Dendritic cell treated with granulocyte-macrophage colony-stimulating factor and Interleukin-4, amounts not matched to agents 40 ng/mL and 50 ng/mL, for 4 days (primary cell): ENCODE measurements around the gene PPARGC1A.

Source experiments
- H3K27ac Mint-ChIP-seq: one replicate; pipeline ENCODE4 v1.8.0; 2022; ENCODE audit warnings: mild to moderate bottlenecking, mixed read lengths
- H3K27me3 Mint-ChIP-seq: one replicate; pipeline ENCODE4 v1.8.0; 2022; ENCODE audit warnings: mild to moderate bottlenecking, mixed read lengths
- H3K36me3 Mint-ChIP-seq: one replicate; pipeline ENCODE4 v1.8.0; 2022; ENCODE audit warnings: low read depth, mixed read lengths
- H3K4me1 Mint-ChIP-seq: one replicate; pipeline ENCODE4 v1.8.0; 2022; ENCODE audit warnings: low read depth, mixed read lengths
- H3K4me3 Mint-ChIP-seq: one replicate; pipeline ENCODE4 v1.8.0; 2022; ENCODE audit warnings: mild to moderate bottlenecking, moderate library complexity, mixed read lengths
- H3K9me3 Mint-ChIP-seq: one replicate; pipeline ENCODE4 v1.8.0; 2022; ENCODE audit warnings: mixed read lengths
- intact Hi-C: fragments of 100-400 bp; cut with micrococcal nuclease; formaldehyde crosslinking; loops from one replicate; pipeline ENCODE4 v1.15.0; 2022

Gene PPARGC1A

GRCh38 chr4:23818097-23818885 lies 71.6 kb downstream of the PPARGC1A start:
- H3K4me1 Mint-ChIP-seq, result no peaks in the 10 kb centered on the region
- no peak overlapping the region for H3K4me3 Mint-ChIP-seq
- peaks cover 24% of the 10 kb centered on the region for H3K9me3 Mint-ChIP-seq
- no peaks in the 10 kb centered on the region for H3K27me3 Mint-ChIP-seq
- intact Hi-C loops, result no loop called here
- no peaks in the 10 kb centered on the region for H3K36me3 Mint-ChIP-seq
- no peak overlapping the region for H3K27ac Mint-ChIP-seq

DNA sequence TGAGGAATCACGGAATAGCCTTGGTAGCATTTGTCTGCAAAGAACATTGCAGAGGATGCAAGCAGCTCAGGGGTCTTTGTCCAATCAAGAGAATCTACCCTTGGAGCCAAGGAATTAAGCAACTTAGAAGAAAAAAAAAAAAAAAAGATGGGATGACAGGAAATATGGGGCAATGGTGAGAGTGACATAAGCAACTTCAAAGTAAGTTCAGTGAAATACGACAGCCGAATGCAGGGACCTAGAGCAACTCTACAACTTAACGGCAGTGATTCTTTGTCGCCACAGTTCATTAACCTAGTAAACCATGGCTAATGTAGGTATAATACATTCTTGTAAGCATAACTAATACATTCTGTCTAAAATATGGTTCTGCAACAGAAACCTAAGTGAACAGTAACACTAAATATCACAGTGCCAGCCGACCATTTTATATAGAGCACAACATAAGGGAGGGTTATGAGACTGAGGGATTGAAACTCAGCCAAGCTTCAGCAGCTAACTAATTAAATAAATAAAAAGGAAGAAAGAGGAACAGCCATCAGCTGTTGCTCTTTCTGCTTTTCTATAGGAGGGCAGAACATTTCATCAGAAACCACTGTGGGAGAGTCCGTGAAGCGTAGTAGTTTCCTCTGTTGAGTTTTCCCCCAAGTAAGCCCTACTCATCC lies 74.7 kb downstream of the PPARGC1A start:
- Mint-ChIP-seq H3K36me3 (no peaks in the 10 kb centered on the region), H3K4me3 (no peak overlapping the region), H3K4me1 (no peaks in the 10 kb centered on the region), H3K27ac (no peak overlapping the region), H3K9me3 (peaks cover 41% of the 10 kb centered on the region), H3K27me3 (no peaks in the 10 kb centered on the region)
- intact Hi-C loops, result no loop called here

DNA sequence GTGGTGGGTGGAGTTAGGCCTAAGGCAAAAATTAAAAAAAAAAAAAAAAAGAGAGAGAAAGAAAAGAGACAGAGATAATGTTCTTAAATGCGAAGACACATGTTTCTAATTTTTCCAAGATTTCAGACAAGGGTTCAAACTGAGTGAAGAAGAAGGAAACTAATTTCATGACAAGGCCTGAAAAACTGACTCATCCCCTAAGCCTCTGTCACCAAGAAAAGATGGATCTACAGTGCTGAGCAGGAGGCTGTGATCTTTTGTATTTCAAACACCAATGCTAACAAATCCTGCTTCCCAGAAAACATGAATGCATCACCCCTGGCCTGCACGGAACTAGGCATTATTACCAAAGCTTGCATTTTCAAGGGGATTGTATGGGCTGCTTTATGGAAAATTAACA lies 75.3 kb downstream of the PPARGC1A start:
- intact Hi-C loops, result no loop called here
- peaks cover 41% of the 10 kb centered on the region for H3K9me3 Mint-ChIP-seq
- H3K4me1 Mint-ChIP-seq, result no peaks in the 10 kb centered on the region
- H3K4me3 Mint-ChIP-seq, result no peak overlapping the region
- H3K27ac Mint-ChIP-seq, result no peak overlapping the region
- H3K36me3 Mint-ChIP-seq, result no peaks in the 10 kb centered on the region
- H3K27me3 Mint-ChIP-seq, result no peaks in the 10 kb centered on the region

DNA sequence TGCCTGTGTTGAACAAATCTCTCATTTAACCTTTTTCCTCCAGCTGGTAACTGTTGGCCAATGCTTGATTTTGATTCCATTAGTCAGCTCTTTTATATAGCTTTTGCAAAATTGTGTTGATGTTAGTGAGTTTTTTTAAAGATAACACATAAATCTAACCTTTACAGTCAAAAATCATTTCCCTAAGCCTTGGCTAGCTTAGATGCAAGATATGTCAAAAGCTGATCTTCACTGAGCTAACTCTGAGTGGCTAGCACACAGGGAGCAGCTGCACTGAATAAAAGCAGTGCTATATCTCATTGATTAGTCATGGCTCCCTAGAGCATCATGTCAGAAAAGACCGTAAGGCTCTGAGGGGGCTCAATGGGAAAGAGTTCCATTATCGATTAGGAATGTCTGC lies 78.7 kb downstream of the PPARGC1A start:
- Mint-ChIP-seq H3K9me3 (peaks cover 41% of the 10 kb centered on the region), H3K4me3 (no peak overlapping the region), H3K27ac (no peak overlapping the region), H3K36me3 (no peaks in the 10 kb centered on the region), H3K4me1 (no peaks in the 10 kb centered on the region), H3K27me3 (no peaks in the 10 kb centered on the region)
- intact Hi-C loops, result no loop called here

DNA sequence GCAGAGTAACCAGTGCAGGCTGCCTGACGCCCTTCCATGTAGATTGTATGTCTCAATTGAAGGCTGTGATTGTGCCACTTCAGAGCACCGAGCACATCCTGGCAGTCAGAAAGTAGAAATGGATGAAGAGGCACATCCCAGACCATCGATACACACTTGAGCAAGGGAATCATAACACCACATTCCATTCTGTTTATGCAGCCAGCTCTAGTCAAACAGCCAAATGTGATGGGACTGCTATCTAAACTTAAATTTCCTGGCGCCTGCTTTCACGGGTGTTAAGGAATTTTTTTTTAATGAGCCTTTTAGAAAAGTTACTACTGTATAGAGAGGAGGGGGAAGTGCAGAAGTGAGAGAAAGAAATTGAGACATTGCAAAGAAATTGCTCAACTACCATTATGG lies 84.4 kb downstream of the PPARGC1A start:
- H3K27me3 Mint-ChIP-seq, result no peaks in the 10 kb centered on the region
- H3K27ac Mint-ChIP-seq, result no peak overlapping the region
- intact Hi-C loops, result no loop called here
- no peaks in the 10 kb centered on the region for H3K4me1 Mint-ChIP-seq
- no peaks in the 10 kb centered on the region for H3K36me3 Mint-ChIP-seq
- no peaks in the 10 kb centered on the region for H3K9me3 Mint-ChIP-seq
- no peak overlapping the region for H3K4me3 Mint-ChIP-seq

DNA sequence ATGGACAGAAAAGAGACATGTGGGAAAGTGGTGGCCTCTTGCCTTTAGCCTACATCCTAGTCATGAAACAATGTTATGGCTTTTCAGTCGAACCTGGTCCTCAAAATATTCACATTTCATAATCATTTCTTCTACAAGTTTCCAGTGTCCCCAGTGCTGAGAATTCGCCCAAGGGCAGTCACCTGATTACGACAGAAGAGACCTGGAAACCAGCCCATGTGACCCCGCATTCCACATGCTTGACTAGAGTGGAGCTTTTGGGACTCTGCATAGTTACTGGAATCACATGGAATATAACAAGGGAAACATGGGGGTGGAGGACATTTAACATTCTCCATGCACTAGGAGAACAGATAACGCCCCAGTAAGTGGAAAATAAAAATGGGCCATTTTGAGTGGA lies 100.1 kb downstream of the PPARGC1A start:
- Mint-ChIP-seq H3K9me3 (no peaks in the 10 kb centered on the region), H3K4me3 (no peak overlapping the region), H3K27me3 (no peaks in the 10 kb centered on the region), H3K4me1 (no peaks in the 10 kb centered on the region), H3K36me3 (no peaks in the 10 kb centered on the region), H3K27ac (no peak overlapping the region)
- intact Hi-C loops, result no loop called here

DNA sequence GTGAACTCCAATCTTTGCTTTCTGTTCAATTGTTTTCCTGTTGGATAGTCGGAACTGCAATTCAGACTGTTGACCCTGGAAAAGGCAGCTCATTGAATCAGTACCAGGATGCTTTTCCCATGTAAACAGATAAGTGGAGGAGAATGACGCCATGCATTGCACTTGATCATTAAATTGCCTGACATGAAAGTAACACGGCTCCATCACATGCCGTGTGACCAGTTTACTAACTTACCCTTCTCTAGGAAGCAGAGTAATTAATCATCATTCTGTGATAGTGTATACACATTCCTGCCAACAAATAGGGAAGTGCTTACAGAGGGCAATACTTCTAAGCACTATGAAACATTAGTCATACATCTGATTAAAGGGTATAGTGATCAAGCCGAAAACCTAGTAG lies 101.4 kb downstream of the PPARGC1A start:
- intact Hi-C loops, result no loop called here
- H3K4me3 Mint-ChIP-seq, result no peak overlapping the region
- H3K9me3 Mint-ChIP-seq, result no peaks in the 10 kb centered on the region
- no peaks in the 10 kb centered on the region for H3K4me1 Mint-ChIP-seq
- no peaks in the 10 kb centered on the region for H3K27me3 Mint-ChIP-seq
- H3K36me3 Mint-ChIP-seq, result no peaks in the 10 kb centered on the region
- H3K27ac Mint-ChIP-seq, result no peak overlapping the region

DNA sequence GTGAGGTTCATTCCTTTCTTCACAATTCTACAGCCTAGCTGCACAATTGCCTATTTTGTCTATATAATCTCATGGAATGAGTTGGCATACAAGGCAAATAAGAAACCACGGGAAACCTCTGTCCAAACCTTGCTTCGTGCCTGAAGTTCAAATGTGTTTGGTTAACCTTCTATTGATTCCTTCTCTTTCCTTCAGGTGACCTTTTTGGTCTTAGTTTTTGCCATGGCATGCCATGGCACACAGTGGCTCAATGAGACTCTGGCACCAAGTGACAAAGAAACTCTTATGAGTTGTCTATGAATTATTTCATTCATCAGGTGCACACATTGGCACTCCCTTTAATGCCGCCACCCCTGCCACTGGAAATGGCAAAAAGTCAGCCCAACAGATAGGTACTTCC lies 101.8 kb downstream of the PPARGC1A start:
- H3K4me1 Mint-ChIP-seq, result no peaks in the 10 kb centered on the region
- intact Hi-C loops, result no loop called here
- H3K27me3 Mint-ChIP-seq, result no peaks in the 10 kb centered on the region
- H3K4me3 Mint-ChIP-seq, result no peak overlapping the region
- H3K27ac Mint-ChIP-seq, result no peak overlapping the region
- H3K9me3 Mint-ChIP-seq, result no peaks in the 10 kb centered on the region
- no peaks in the 10 kb centered on the region for H3K36me3 Mint-ChIP-seq

- H3K9me3 Mint-ChIP-seq, result no peaks in the 10 kb centered on the region
- no peak overlapping the region for H3K4me3 Mint-ChIP-seq
- no peaks in the 10 kb centered on the region for H3K36me3 Mint-ChIP-seq
- H3K4me1 Mint-ChIP-seq, result no peaks in the 10 kb centered on the region
- intact Hi-C loops, result no loop called here
- H3K27ac Mint-ChIP-seq, result no peak overlapping the region
- no peaks in the 10 kb centered on the region for H3K27me3 Mint-ChIP-seq
These were observed 106.9 kb downstream of the PPARGC1A start for GRCh38 chr4:23782778-23783437.

- Mint-ChIP-seq H3K4me3 (no peak overlapping the region), H3K9me3 (no peaks in the 10 kb centered on the region), H3K27ac (no peak overlapping the region), H3K27me3 (no peaks in the 10 kb centered on the region), H3K4me1 (no peaks in the 10 kb centered on the region), H3K36me3 (no peaks in the 10 kb centered on the region)
- intact Hi-C loops, result no loop called here
These were observed 110.0 kb downstream of the PPARGC1A start for GRCh38 chr4:23779839-23780238.

DNA sequence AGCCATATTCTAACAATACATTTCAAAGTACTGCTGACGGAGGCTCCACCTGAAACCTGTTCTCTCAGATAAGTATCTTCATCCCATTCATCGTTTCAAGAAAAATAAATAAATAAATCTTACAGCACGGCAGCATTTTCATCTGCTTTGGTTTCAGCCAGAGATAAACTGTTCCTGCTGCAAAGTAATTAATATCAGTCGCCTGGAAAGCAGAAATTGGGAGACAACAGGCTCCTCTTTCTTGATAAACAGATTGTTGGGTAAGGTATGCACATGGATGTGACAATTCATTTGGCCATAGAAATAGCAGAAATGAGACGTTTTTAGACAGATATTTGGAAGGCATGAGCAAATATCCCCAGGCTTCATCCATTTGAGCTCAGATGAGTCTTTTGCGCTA lies 110.4 kb downstream of the PPARGC1A start:
- no peaks in the 10 kb centered on the region for H3K36me3 Mint-ChIP-seq
- no peaks in the 10 kb centered on the region for H3K27me3 Mint-ChIP-seq
- intact Hi-C loops, result no loop called here
- H3K4me1 Mint-ChIP-seq, result no peaks in the 10 kb centered on the region
- H3K27ac Mint-ChIP-seq, result no peak overlapping the region
- no peak overlapping the region for H3K4me3 Mint-ChIP-seq
- H3K9me3 Mint-ChIP-seq, result no peaks in the 10 kb centered on the region

GRCh38 chr4:23775694-23776093 lies 114.2 kb downstream of the PPARGC1A start:
- no peak overlapping the region for H3K4me3 Mint-ChIP-seq
- no peaks in the 10 kb centered on the region for H3K36me3 Mint-ChIP-seq
- H3K4me1 Mint-ChIP-seq, result no peaks in the 10 kb centered on the region
- no peak overlapping the region for H3K27ac Mint-ChIP-seq
- intact Hi-C loops, result no loop called here
- H3K9me3 Mint-ChIP-seq, result no peaks in the 10 kb centered on the region
- no peaks in the 10 kb centered on the region for H3K27me3 Mint-ChIP-seq

DNA sequence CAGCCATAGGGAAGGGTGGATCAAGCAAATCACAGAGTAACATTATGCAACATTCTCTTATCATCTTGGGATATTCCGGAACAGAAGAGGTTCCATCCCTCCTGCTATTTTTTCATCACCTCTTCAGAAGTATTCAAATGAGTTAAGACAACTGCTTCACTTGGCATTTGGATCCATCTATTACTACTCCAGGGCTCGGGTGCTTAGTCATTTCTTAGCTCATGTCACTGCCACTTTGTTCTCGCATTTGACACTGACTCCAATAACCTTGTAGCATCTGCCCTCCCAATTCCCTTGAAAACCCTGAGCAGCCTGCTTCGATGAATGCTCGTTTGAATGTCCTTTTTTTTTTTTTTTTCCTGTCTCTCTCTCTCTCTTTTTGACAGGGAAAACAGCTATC lies 114.9 kb downstream of the PPARGC1A start:
- Mint-ChIP-seq H3K36me3 (no peaks in the 10 kb centered on the region), H3K4me3 (no peak overlapping the region), H3K27ac (no peak overlapping the region), H3K4me1 (no peaks in the 10 kb centered on the region), H3K9me3 (no peaks in the 10 kb centered on the region), H3K27me3 (no peaks in the 10 kb centered on the region)
- intact Hi-C loops, result no loop called here

DNA sequence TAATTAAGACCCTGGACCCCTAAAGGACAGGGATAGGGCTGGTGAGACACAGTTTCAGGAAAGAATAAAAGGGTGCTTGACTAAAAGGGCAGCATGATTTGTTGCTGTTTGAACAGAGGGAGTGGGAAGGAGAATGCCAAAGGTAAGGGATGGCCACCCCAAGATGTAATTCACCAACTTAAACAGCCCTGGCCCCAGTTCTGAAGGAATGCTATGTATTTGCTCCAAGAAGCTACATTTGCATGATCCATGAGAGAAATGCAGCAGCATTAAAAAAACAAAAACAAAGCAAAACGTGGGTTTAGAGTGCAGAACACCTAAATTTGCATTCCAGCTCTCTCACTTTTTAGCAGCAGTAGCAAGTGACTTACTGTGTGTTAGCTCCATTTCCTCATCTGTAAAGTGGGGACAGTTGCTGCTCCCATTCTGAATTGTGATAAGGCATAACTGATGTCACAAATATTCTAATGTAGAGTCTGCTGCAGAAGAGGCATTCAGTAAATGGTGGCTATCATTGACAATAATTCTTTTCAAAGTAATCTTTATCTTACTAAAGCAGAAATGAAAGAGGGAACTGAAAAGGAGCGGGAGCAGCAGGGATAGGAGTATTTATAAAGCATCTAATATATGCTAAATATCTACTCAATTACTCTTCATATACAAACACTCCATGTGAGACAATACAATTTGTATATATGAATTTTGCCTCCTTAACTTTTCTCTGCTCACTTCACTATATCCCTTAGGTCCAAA lies 115.8 kb downstream of the PPARGC1A start:
- Mint-ChIP-seq H3K27ac (no peak overlapping the region), H3K4me1 (no peaks in the 10 kb centered on the region), H3K9me3 (no peaks in the 10 kb centered on the region), H3K4me3 (no peak overlapping the region), H3K36me3 (no peaks in the 10 kb centered on the region), H3K27me3 (no peaks in the 10 kb centered on the region)
- intact Hi-C loops, result no loop called here
